ENCODE results near the gene MS4A18.

GRCh38 chr11:60747359-60747873 lies 22.9 kb downstream of the MS4A18 start:
- TF ChIP-seq CTCF (conservative IDR thresholded peaks at IDR 0.05 in 1 of 2, IDR thresholded peaks at IDR 0.05 in 1 of 2; ENCODE audit: extremely low read depth in 1 of 2, insufficient read depth in 1 of 2, low read depth in 1 of 2, low read length in 2 of 2), result no peak
- TF ChIP-seq EZH2 (IDR thresholded peaks at IDR 0.05; ENCODE audit: borderline replicate concordance, low read length), result no peak

Data from mammary epithelial cell (primary cell).